Activated CD4-positive, alpha-beta T cell treated with anti-CD3 and anti-CD28 coated beads for 36 hours (primary cell): ENCODE results near the gene PLCB3. TPM values are rescaled to one million over a fixed set of nuclear protein-coding genes. Genes with fewer than 3 reads are reported as not detected.
A peak's percentile ranks its signal among the peaks of the same experiment; 100 is the strongest.

ENCODE experiments used
- ATAC-seq: fragments of 200-7000 bp; cut with Tn5 transposase; one replicate; pipeline ENCODE4 v1.10.0; 2021; ENCODE audit warnings: mild to moderate bottlenecking, moderate library complexity
- CTCF ChIA-PET: fragments of 350-600 bp; sonication (Branson Sonifier 250); formaldehyde crosslinking; loops from one replicate; lab custom pipeline; 2021; ENCODE audit warnings: antibody characterized with exemption; lab: Charles Lee
- POLR2A ChIA-PET: fragments of 350-600 bp; sonication (Branson Sonifier 250); formaldehyde crosslinking; loops from one replicate; lab custom pipeline; 2021; ENCODE audit warnings: antibody characterized with exemption, inconsistent platforms; lab: Charles Lee
- DNase-seq: peaks from one replicate; pipeline ENCODE4 v3.0.0-alpha.2; 2020
- H3K27ac Mint-ChIP-seq: one replicate; pipeline ENCODE4 v1.8.0; 2021; ENCODE audit warnings: mixed read lengths
- H3K27me3 Mint-ChIP-seq: one replicate; pipeline ENCODE4 v1.8.0; 2021; ENCODE audit warnings: mixed read lengths
- H3K36me3 Mint-ChIP-seq: one replicate; pipeline ENCODE4 v1.8.0; 2021; ENCODE audit warnings: low read depth, mixed read lengths
- H3K4me1 Mint-ChIP-seq: one replicate; pipeline ENCODE4 v1.8.0; 2021; ENCODE audit warnings: mixed read lengths
- H3K4me3 Mint-ChIP-seq: one replicate; pipeline ENCODE4 v1.8.0; 2021; ENCODE audit warnings: mild to moderate bottlenecking, moderate library complexity, mixed read lengths
- H3K9me3 Mint-ChIP-seq: one replicate; pipeline ENCODE4 v1.8.0; 2021; ENCODE audit warnings: low read depth, mixed read lengths
- intact Hi-C, 2 experiments: fragments of 100-400 bp; cut with DNase I in 1 of 2; cut with micrococcal nuclease in 1 of 2; formaldehyde crosslinking; loops; one replicate each; pipeline versions ENCODE4 v1.14.2 to v1.15.1; 2022 to 2024; cut with DNase I, micrococcal nuclease
- total RNA-seq, 2 experiments: library from RNA; stranded (reverse); gene quantifications; one replicate each; pipeline ENCODE4 v1.2.3, GENCODE V29; 2021

The PLCB3 gene
- total RNA-seq, 2 experiments from 2014 or later = 9.0 to 10.9 TPM

- ChIA-PET CTCF (interaction anchor here (0.5 to 1.3 kb wide), 2 partner anchors 14 to 310 kb away, joined by 3 read pairs; no protein-coding TSS in a partner anchor), POLR2A (no interaction called here)
- Mint-ChIP-seq H3K36me3 (peaks cover 6% of the 10 kb centered on the region), H3K9me3 (no peaks in the 10 kb centered on the region), H3K4me1 (peaks cover 10% of the 10 kb centered on the region), H3K27ac (no peak overlapping the region), H3K4me3 (no peak overlapping the region), H3K27me3 (no peaks in the 10 kb centered on the region)
- no peak for DNase-seq
- intact Hi-C loops = no loop called here
- ATAC-seq = no peak
These were observed 27.4 kb downstream of the PLCB3 start for GRCh38 chr11:64278576-64279190.

- no peaks in the 10 kb centered on the region for H3K27me3 Mint-ChIP-seq
- H3K27ac Mint-ChIP-seq = no peak overlapping the region
- H3K4me3 Mint-ChIP-seq = no peak overlapping the region
- intact Hi-C loops = no loop called here
- DNase-seq = no peak
- POLR2A ChIA-PET = interaction anchor here (2.4 kb wide), 1 partner anchor 10 kb away, joined by 12 read pairs; no protein-coding TSS in a partner anchor
- no peaks in the 10 kb centered on the region for H3K9me3 Mint-ChIP-seq
- H3K36me3 Mint-ChIP-seq = peaks cover 6% of the 10 kb centered on the region
- ATAC-seq = no peak
- H3K4me1 Mint-ChIP-seq = peaks cover 18% of the 10 kb centered on the region
- CTCF ChIA-PET = interaction anchor here (0.6 to 4.7 kb wide), 4 partner anchors 22 to 61 kb away, joined by 3 to 27 read pairs (median 6); partner anchors contain the start of genes ESRRA and PLCB3
These were observed 30.8 kb downstream of the PLCB3 start for GRCh38 chr11:64281957-64282770.

- POLR2A ChIA-PET = interaction anchor here (1.0 kb wide), 1 partner anchor 11 kb away, joined by 3 read pairs; no protein-coding TSS in a partner anchor
- H3K27me3 Mint-ChIP-seq = no peaks in the 10 kb centered on the region
- CTCF ChIA-PET = interaction anchor here (0.6 to 4.7 kb wide), 5 partner anchors 11 to 60 kb away, joined by 4 to 27 read pairs (median 6); partner anchors contain the start of genes ESRRA, NUDT22 and TRPT1
- intact Hi-C loops = no loop called here
- peaks cover 18% of the 10 kb centered on the region for H3K4me1 Mint-ChIP-seq
- H3K9me3 Mint-ChIP-seq = no peaks in the 10 kb centered on the region
- H3K27ac Mint-ChIP-seq = no peak overlapping the region
- ATAC-seq (no peak), DNase-seq (no peak)
- H3K4me3 Mint-ChIP-seq = peak overlapping the region; percentile 28
- peaks cover 6% of the 10 kb centered on the region for H3K36me3 Mint-ChIP-seq
These were observed 31.8 kb downstream of the PLCB3 start for GRCh38 chr11:64283092-64283491.

- H3K27ac Mint-ChIP-seq = peak within 1 kb of the TSS; percentile 85
- peaks cover 6% of the 10 kb centered on the region for H3K36me3 Mint-ChIP-seq
- ATAC-seq (peak; percentile 88), DNase-seq (peak; percentile 97)
- intact Hi-C loops = loop anchor here (1.0 to 2.0 kb wide), 4 partner anchors 33 to 298 kb away; partner anchors contain the start of genes FKBP2 (in 1 of the 2), OTUB1 (in 1 of the 2), PPP1R14B (in 1 of the 2) and TRMT112 (in 1 of the 2)
- POLR2A ChIA-PET = interaction anchor here (1.0 to 1.3 kb wide), 3 partner anchors 13 to 15 kb away, joined by 3 to 5 read pairs (median 4); no protein-coding TSS in a partner anchor
- H3K9me3 Mint-ChIP-seq = no peaks in the 10 kb centered on the region
- no peaks in the 10 kb centered on the region for H3K27me3 Mint-ChIP-seq
- peak within 1 kb of the TSS; percentile 77 for H3K4me3 Mint-ChIP-seq
- CTCF ChIA-PET = interaction anchor here (0.7 to 4.7 kb wide), 8 partner anchors 12 to 80 kb away, joined by 3 to 27 read pairs (median 5); partner anchors contain the start of genes CATSPERZ, ESRRA, NUDT22 and TRPT1
- peaks cover 18% of the 10 kb centered on the region for H3K4me1 Mint-ChIP-seq
These were observed 33.0 kb downstream of the PLCB3 start, which contains the start of gene BAD for GRCh38 chr11:64284048-64284961. TSS of gene BAD (minus strand) at chr11:64284665. CDS start at chr11:64284368, 297 bp downstream.

- intact Hi-C loops = loop anchor here (1.0 to 2.0 kb wide), 16 partner anchors 15 to 347 kb away; partner anchors contain the start of genes ESRRA (in 2 of the 2), FKBP2 (in 2 of the 2), TRMT112 (in 2 of the 2) and COX8A (in 1 of the 2)
- Mint-ChIP-seq H3K4me1 (peaks cover 18% of the 10 kb centered on the region), H3K9me3 (no peaks in the 10 kb centered on the region), H3K27me3 (peaks cover under 1% of the 10 kb centered on the region), H3K4me3 (peak within 1 kb of the TSS; percentile 77), H3K27ac (peak within 1 kb of the TSS; percentile 85), H3K36me3 (peaks cover 6% of the 10 kb centered on the region)
- ChIA-PET POLR2A (interaction anchor here (1.1 to 1.3 kb wide), 2 partner anchors 14 to 15 kb away, joined by 4 to 5 read pairs; no protein-coding TSS in a partner anchor), CTCF (interaction anchor here (0.8 to 4.7 kb wide), 4 partner anchors 15 to 81 kb away, joined by 3 to 27 read pairs (median 8); partner anchors contain the start of genes CATSPERZ and ESRRA)
- DNase-seq = peak; percentile 92
- ATAC-seq = peak; percentile 64
These were observed 33.9 kb downstream of the PLCB3 start, which contains the start of gene GPR137 for GRCh38 chr11:64284962-64285884. TSS of gene GPR137 (plus strand) at chr11:64285848. CDS start at chr11:64286525, 677 bp downstream.

DNA sequence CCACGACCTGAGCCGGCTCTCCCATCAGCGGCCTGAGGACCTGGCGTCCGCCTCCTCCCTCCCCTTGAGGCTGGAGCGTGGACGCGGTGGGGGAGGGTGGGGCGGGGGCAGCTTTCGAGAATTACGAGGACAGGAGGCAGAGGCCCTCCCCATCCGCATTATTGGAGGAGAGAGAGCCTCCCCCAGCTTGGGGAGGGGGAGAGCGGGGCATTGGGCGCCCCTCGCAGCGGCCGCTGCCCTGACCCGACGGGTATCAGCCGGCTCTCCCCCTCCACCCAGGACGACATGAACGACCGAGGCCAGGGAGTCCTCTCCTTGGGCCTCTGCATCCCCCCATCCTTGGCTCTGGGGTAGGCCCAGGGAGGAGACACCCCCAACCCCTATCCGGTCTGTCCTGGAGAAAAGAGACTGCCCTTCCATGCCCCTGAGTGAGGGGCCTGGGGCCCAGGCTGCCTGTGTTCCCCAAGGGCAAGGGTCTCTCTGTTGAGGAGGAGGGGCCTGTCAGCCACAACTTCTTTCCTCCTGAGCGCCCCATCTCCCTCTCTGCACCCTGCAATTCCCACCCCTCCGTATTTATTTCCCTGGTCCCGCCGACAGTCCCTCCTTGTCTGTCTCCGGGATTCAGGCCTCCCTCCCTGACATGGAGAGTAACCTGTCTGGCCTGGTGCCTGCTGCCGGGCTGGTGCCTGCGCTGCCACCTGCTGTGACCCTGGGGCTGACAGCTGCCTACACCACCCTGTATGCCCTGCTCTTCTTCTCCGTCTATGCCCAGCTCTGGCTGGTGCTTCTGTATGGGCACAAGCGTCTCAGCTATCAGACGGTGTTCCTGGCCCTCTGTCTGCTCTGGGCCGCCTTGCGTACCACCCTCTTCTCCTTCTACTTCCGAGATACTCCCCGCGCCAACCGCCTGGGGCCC is 34.8 kb downstream of the PLCB3 start:
- peaks cover 9% of the 10 kb centered on the region for H3K27me3 Mint-ChIP-seq
- CTCF ChIA-PET = interaction anchor here (1.0 to 4.7 kb wide), 3 partner anchors 15 to 419 kb away, joined by 3 to 27 read pairs (median 12); partner anchors contain the start of genes CATSPERZ and ESRRA
- H3K4me1 Mint-ChIP-seq = peaks cover 20% of the 10 kb centered on the region
- peak overlapping the region; percentile 77 for H3K4me3 Mint-ChIP-seq
- peak overlapping the region; percentile 56 for H3K27ac Mint-ChIP-seq
- ATAC-seq = no peak
- no peaks in the 10 kb centered on the region for H3K9me3 Mint-ChIP-seq
- DNase-seq = peak; percentile 63
- intact Hi-C loops = loop anchor here (1.0 to 2.0 kb wide), 15 partner anchors 16 to 348 kb away; partner anchors contain the start of genes ESRRA (in 2 of the 2), FKBP2 (in 2 of the 2), COX8A (in 1 of the 2) and DNAJC4 (in 1 of the 2)
- POLR2A ChIA-PET = no interaction called here
- peaks cover 6% of the 10 kb centered on the region for H3K36me3 Mint-ChIP-seq

- peaks cover 9% of the 10 kb centered on the region for H3K27me3 Mint-ChIP-seq
- peaks cover 20% of the 10 kb centered on the region for H3K4me1 Mint-ChIP-seq
- CTCF ChIA-PET = interaction anchor here (1.0 to 1.5 kb wide), 3 partner anchors 14 to 418 kb away, joined by 3 to 9 read pairs (median 5); partner anchors contain the start of gene CATSPERZ
- DNase-seq (no peak), ATAC-seq (no peak)
- no peaks in the 10 kb centered on the region for H3K9me3 Mint-ChIP-seq
- peaks cover 4% of the 10 kb centered on the region for H3K36me3 Mint-ChIP-seq
- peak overlapping the region; percentile 69 for H3K4me3 Mint-ChIP-seq
- intact Hi-C loops = no loop called here
- peak overlapping the region; percentile 56 for H3K27ac Mint-ChIP-seq
- POLR2A ChIA-PET = interaction anchor here (0.6 kb wide), 1 partner anchor 420 kb away, joined by 14 read pairs; no protein-coding TSS in a partner anchor
These were observed 35.5 kb downstream of the PLCB3 start for GRCh38 chr11:64286801-64287159.

GRCh38 chr11:64287676-64288352 is 36.5 kb downstream of the PLCB3 start:
- Mint-ChIP-seq H3K4me3 (no peak overlapping the region), H3K4me1 (peaks cover 18% of the 10 kb centered on the region), H3K36me3 (peaks cover 2% of the 10 kb centered on the region), H3K27me3 (peaks cover 11% of the 10 kb centered on the region), H3K9me3 (no peaks in the 10 kb centered on the region), H3K27ac (no peak overlapping the region)
- intact Hi-C loops = no loop called here
- ATAC-seq = no peak
- CTCF ChIA-PET = interaction anchor here (1.0 to 1.5 kb wide), 2 partner anchors 13 to 17 kb away, joined by 5 to 9 read pairs; partner anchors contain the start of gene CATSPERZ
- POLR2A ChIA-PET = no interaction called here
- DNase-seq = no peak
